ENCODE results near the gene ITGA3.

Gene ITGA3

GRCh38 chr17:50079334-50080095 is 23.6 kb downstream of the ITGA3 start:
- Histone ChIP-seq H3K9me3 (ENCODE audit: severe bottlenecking) (no peaks in the 10 kb centered on the region), H3K27me3 (ENCODE audit: insufficient read depth, poor library complexity, severe bottlenecking) (no peaks in the 10 kb centered on the region), H3K27ac (ENCODE audit: poor library complexity, severe bottlenecking) (peak overlapping the region; percentile 20), H3K36me3 (ENCODE audit: low read depth) (peaks cover 100% of the 10 kb centered on the region), H3K4me1 (ENCODE audit: insufficient read depth, poor library complexity, severe bottlenecking) (no peaks in the 10 kb centered on the region), H3K4me3 (ENCODE audit: severe bottlenecking) (no peak overlapping the region)
- DNase-seq (ENCODE audit: low spot score) (no peak), ATAC-seq (ENCODE audit: low read depth) (peak; percentile 23)
- TF ChIP-seq CTCF (IDR thresholded peaks at IDR 0.05; ENCODE audit: poor library complexity, severe bottlenecking), result peak; percentile 63

DNA sequence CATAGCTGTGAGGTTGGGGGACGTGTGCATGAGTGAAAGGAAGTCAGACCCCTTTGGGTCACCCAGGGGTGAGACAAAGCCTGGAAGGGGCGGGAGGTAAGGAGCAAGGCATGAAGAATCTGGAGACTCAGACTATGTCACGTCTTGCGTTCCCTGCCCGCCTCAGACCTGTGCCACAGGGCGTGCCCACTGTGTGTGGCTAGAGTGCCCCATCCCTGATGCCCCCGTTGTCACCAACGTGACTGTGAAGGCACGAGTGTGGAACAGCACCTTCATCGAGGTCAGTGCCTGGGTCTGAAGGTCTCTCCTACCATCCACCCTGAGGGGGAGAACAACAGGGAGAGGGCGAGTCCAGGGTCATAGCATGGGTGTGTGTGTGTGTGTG is 24.2 kb downstream of the ITGA3 start:
- TF ChIP-seq CTCF (IDR thresholded peaks at IDR 0.05; ENCODE audit: poor library complexity, severe bottlenecking), result no peak
- DNase-seq (ENCODE audit: low spot score) (no peak), ATAC-seq (ENCODE audit: low read depth) (no peak)
- H3K4me1 ChIP-seq (ENCODE audit: insufficient read depth, poor library complexity, severe bottlenecking), result no peaks in the 10 kb centered on the region
- no peaks in the 10 kb centered on the region for H3K9me3 ChIP-seq (ENCODE audit: severe bottlenecking)
- no peak overlapping the region for H3K4me3 ChIP-seq (ENCODE audit: severe bottlenecking)
- peaks cover 100% of the 10 kb centered on the region for H3K36me3 ChIP-seq (ENCODE audit: low read depth)
- no peaks in the 10 kb centered on the region for H3K27me3 ChIP-seq (ENCODE audit: insufficient read depth, poor library complexity, severe bottlenecking)
- H3K27ac ChIP-seq (ENCODE audit: poor library complexity, severe bottlenecking), result peak overlapping the region; percentile 20

- ATAC-seq (ENCODE audit: low read depth) (no peak), DNase-seq (ENCODE audit: low spot score) (no peak)
- no peak overlapping the region for H3K27ac ChIP-seq (ENCODE audit: poor library complexity, severe bottlenecking)
- no peaks in the 10 kb centered on the region for H3K27me3 ChIP-seq (ENCODE audit: insufficient read depth, poor library complexity, severe bottlenecking)
- TF ChIP-seq CTCF (IDR thresholded peaks at IDR 0.05; ENCODE audit: poor library complexity, severe bottlenecking), result no peak
- H3K4me3 ChIP-seq (ENCODE audit: severe bottlenecking), result no peak overlapping the region
- H3K9me3 ChIP-seq (ENCODE audit: severe bottlenecking), result no peaks in the 10 kb centered on the region
- H3K36me3 ChIP-seq (ENCODE audit: low read depth), result peaks cover 96% of the 10 kb centered on the region
- H3K4me1 ChIP-seq (ENCODE audit: insufficient read depth, poor library complexity, severe bottlenecking), result no peaks in the 10 kb centered on the region
Measured at GRCh38 chr17:50080827-50081226, 24.9 kb downstream of the ITGA3 start.

DNA sequence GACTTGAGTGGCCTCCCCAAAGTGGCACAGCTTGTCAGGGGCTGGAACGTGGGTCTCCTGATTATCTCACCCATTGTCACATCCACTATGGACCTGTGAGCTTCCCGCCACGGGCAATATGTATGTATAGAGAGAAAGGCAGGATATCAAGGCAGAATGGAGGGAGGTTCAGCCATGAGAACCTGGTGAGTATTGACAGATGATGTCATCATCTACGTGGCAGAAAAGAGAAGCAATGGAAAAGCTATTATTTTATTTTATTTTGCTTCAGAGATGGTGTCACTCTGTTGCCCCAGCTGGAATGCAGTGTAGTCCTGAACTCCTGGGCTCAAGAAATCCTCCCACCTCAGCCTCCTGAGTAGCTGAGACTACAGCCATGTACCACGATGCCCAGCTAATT is 25.8 kb downstream of the ITGA3 start:
- Histone ChIP-seq H3K9me3 (ENCODE audit: severe bottlenecking) (no peaks in the 10 kb centered on the region), H3K4me3 (ENCODE audit: severe bottlenecking) (no peak overlapping the region), H3K36me3 (ENCODE audit: low read depth) (peaks cover 93% of the 10 kb centered on the region), H3K27me3 (ENCODE audit: insufficient read depth, poor library complexity, severe bottlenecking) (no peaks in the 10 kb centered on the region), H3K4me1 (ENCODE audit: insufficient read depth, poor library complexity, severe bottlenecking) (no peaks in the 10 kb centered on the region), H3K27ac (ENCODE audit: poor library complexity, severe bottlenecking) (no peak overlapping the region)
- ATAC-seq (ENCODE audit: low read depth) (no peak), DNase-seq (ENCODE audit: low spot score) (no peak)
- TF ChIP-seq CTCF (IDR thresholded peaks at IDR 0.05; ENCODE audit: poor library complexity, severe bottlenecking), result no peak

GRCh38 chr17:50087246-50087911 is 31.5 kb downstream of the ITGA3 start:
- peak; percentile 47 for ATAC-seq (ENCODE audit: low read depth)
- peaks cover 76% of the 10 kb centered on the region for H3K36me3 ChIP-seq (ENCODE audit: low read depth)
- peak overlapping the region; percentile 21 for H3K27ac ChIP-seq (ENCODE audit: poor library complexity, severe bottlenecking)
- no peaks in the 10 kb centered on the region for H3K27me3 ChIP-seq (ENCODE audit: insufficient read depth, poor library complexity, severe bottlenecking)
- DNase-seq (ENCODE audit: low spot score), result peak; percentile 77
- H3K4me1 ChIP-seq (ENCODE audit: insufficient read depth, poor library complexity, severe bottlenecking), result no peaks in the 10 kb centered on the region
- TF ChIP-seq CTCF (IDR thresholded peaks at IDR 0.05; ENCODE audit: poor library complexity, severe bottlenecking), result peak; percentile 89
- no peaks in the 10 kb centered on the region for H3K9me3 ChIP-seq (ENCODE audit: severe bottlenecking)
- no peak overlapping the region for H3K4me3 ChIP-seq (ENCODE audit: severe bottlenecking)
